ENCODE data around the gene LUZP2.

LUZP2 gene

DNA sequence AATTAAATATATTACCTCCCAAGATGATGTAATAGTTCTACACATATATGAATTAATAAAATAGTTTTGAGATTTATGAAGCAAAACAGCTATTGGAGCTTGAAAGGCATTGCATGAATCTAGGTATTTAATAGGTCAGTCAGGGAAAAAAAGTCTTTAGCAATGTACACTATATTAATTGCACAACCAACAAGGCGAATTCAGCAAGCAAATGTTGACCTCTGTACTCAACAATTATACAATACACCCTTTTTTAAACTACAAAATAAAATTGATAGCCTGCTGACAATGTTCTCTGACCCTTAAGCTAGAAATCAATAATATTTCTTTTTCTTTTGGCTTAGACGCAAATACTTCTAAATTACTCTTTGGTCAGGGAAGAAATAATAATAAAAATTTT, 345.5 kb downstream of the LUZP2 start:
- no peak for DNase-seq (ENCODE audit: low read depth, low spot score)
- Histone ChIP-seq H3K4me3 (ENCODE audit: low read length) (no peak overlapping the region), H3K9me3 (ENCODE audit: control insufficient read depth, insufficient read depth, low read length) (no peaks in the 10 kb centered on the region), H3K36me3 (ENCODE audit: control insufficient read depth, insufficient read depth, low read length) (no peaks in the 10 kb centered on the region), H3K27me3 (ENCODE audit: control insufficient read depth, insufficient read depth, low read length) (no peaks in the 10 kb centered on the region), H3K4me1 (ENCODE audit: control insufficient read depth, insufficient read depth, low read length) (no peaks in the 10 kb centered on the region; the same call in 1 of the 2 replicates), H3K27ac (ENCODE audit: low read length) (no peak overlapping the region)
- WGBS (ENCODE audit: insufficient coverage, insufficient read length): no CpG with 5 or more reads among the region's 2 CpGs

DNA sequence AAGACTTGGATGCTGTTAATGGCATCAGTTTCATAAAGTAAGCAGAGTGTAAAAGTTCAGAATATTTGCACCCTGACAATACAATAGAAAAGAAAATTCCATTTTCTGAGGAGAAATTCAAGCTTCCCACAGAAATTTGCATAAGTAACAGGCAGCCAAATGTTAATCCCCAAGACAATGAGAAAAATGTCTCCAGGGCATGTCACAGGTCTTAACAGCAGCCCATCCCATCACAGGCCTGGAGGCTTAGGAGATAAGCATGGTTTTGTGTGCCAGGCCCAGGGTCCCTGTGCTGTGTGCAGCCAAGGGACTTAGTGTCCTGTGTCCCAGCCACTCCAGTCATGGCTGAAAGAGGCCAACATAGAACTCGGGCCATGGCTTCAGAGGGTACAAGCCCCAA, 347.6 kb downstream of the LUZP2 start:
- Histone ChIP-seq H3K36me3 (ENCODE audit: control insufficient read depth, insufficient read depth, low read length) (no peaks in the 10 kb centered on the region), H3K27ac (ENCODE audit: low read length) (no peak overlapping the region), H3K4me1 (ENCODE audit: control insufficient read depth, insufficient read depth, low read length) (no peaks in the 10 kb centered on the region; the same call in 1 of the 2 replicates), H3K27me3 (ENCODE audit: control insufficient read depth, insufficient read depth, low read length) (no peaks in the 10 kb centered on the region), H3K9me3 (ENCODE audit: control insufficient read depth, insufficient read depth, low read length) (no peaks in the 10 kb centered on the region), H3K4me3 (ENCODE audit: low read length) (no peak overlapping the region)
- DNase-seq (ENCODE audit: low read depth, low spot score): no peak
- no CpG with 5 or more reads among the region's 1 CpG for whole genome bisulfite sequencing (ENCODE audit: insufficient coverage, insufficient read length)

GRCh38 chr11:24848857-24849256, 352.0 kb downstream of the LUZP2 start:
- Histone ChIP-seq H3K27me3 (ENCODE audit: control insufficient read depth, insufficient read depth, low read length) (no peaks in the 10 kb centered on the region), H3K27ac (ENCODE audit: low read length) (no peak overlapping the region), H3K4me1 (ENCODE audit: control insufficient read depth, insufficient read depth, low read length) (no peaks in the 10 kb centered on the region; the same call in 1 of the 2 replicates), H3K9me3 (ENCODE audit: control insufficient read depth, insufficient read depth, low read length) (no peaks in the 10 kb centered on the region), H3K4me3 (ENCODE audit: low read length) (no peak overlapping the region), H3K36me3 (ENCODE audit: control insufficient read depth, insufficient read depth, low read length) (no peaks in the 10 kb centered on the region)
- no CpG with 5 or more reads among the region's 1 CpG for WGBS (ENCODE audit: insufficient coverage, insufficient read length)
- DNase-seq (ENCODE audit: low read depth, low spot score): no peak

DNA sequence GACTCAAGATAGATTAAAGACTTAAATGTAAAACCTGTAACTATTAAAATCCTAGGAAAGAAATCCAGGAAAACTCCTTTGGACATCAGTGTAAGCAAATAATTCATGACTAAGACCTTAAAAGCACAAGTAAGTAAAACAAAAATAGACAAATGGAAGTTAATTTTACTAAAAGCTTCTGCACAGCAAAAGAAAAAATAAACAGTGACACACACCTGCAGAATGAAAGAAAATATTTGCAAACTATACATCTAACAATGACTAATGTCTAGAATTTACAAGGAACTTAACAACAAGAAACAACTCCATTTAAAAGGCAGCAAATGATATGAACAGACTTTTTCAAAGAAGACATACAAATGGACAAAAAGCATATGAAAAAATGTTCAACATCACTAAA, 359.1 kb downstream of the LUZP2 start:
- no peaks in the 10 kb centered on the region for H3K4me1 ChIP-seq (ENCODE audit: control insufficient read depth, insufficient read depth, low read length)
- no peaks in the 10 kb centered on the region for H3K27me3 ChIP-seq (ENCODE audit: control insufficient read depth, insufficient read depth, low read length)
- no peak overlapping the region for H3K27ac ChIP-seq (ENCODE audit: low read length)
- no peak overlapping the region for H3K4me3 ChIP-seq (ENCODE audit: low read length)
- no peak for DNase-seq (ENCODE audit: low read depth, low spot score)
- H3K36me3 ChIP-seq (ENCODE audit: control insufficient read depth, insufficient read depth, low read length): no peaks in the 10 kb centered on the region
- H3K9me3 ChIP-seq (ENCODE audit: control insufficient read depth, insufficient read depth, low read length): no peaks in the 10 kb centered on the region

DNA sequence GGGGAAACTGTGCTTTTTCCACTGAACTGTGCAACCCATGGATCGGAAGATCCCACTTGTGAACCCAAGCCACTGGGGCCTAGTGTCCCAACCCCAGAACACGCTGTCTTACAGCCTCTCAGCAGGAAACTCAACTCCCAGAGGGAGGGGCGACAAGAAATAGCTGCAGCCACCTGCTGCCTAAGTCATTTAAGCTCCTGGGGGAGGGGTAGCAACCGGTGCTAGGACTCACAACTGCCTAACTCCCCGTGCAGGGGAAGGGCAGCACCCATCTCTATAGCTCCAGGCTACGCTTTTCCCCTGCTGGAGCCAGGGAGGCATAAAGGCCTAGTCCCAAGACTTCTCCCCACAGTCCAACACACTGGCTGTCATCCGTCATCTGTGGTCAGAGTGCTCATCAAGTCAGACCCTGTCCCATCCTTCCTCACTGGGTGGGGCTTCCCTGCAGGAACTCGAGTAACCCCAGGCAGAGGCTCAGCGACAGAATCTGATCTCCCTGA, 363.0 kb downstream of the LUZP2 start:
- no peaks in the 10 kb centered on the region for H3K4me1 ChIP-seq (ENCODE audit: control insufficient read depth, insufficient read depth, low read length)
- no peak overlapping the region for H3K27ac ChIP-seq (ENCODE audit: low read length)
- no peak for DNase-seq (ENCODE audit: low read depth, low spot score)
- no peaks in the 10 kb centered on the region for H3K9me3 ChIP-seq (ENCODE audit: control insufficient read depth, insufficient read depth, low read length)
- H3K27me3 ChIP-seq (ENCODE audit: control insufficient read depth, insufficient read depth, low read length): no peaks in the 10 kb centered on the region
- no CpG with 5 or more reads among the region's 9 CpGs for WGBS (ENCODE audit: insufficient coverage, insufficient read length)
- H3K36me3 ChIP-seq (ENCODE audit: control insufficient read depth, insufficient read depth, low read length): no peaks in the 10 kb centered on the region
- H3K4me3 ChIP-seq (ENCODE audit: low read length): no peak overlapping the region

DNA sequence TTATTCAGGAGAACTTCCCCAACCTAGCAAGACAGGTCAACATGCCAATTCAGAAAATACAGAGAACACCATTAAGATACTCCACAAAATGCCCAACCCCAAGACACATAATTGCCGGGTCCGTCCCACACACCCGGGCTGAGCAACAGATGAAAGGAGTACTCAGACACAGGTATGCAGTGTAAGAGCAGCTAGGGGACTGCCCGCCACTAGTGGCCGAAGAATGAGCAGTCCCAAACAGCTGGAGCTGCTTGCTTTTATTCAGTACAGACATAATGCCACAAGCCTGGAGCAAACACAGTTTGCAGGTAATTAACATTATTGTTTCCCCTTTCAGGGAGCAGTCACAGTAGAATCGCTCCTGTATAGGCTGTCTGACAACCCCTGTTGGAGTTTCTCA, 364.6 kb downstream of the LUZP2 start:
- H3K4me3 ChIP-seq (ENCODE audit: low read length): no peak overlapping the region
- DNase-seq (ENCODE audit: low read depth, low spot score): no peak
- no peaks in the 10 kb centered on the region for H3K4me1 ChIP-seq (ENCODE audit: control insufficient read depth, insufficient read depth, low read length)
- H3K36me3 ChIP-seq (ENCODE audit: control insufficient read depth, insufficient read depth, low read length): no peaks in the 10 kb centered on the region
- no peaks in the 10 kb centered on the region for H3K27me3 ChIP-seq (ENCODE audit: control insufficient read depth, insufficient read depth, low read length)
- H3K27ac ChIP-seq (ENCODE audit: low read length): no peak overlapping the region
- H3K9me3 ChIP-seq (ENCODE audit: control insufficient read depth, insufficient read depth, low read length): no peaks in the 10 kb centered on the region
- no CpG with 5 or more reads among the region's 6 CpGs for WGBS (ENCODE audit: insufficient coverage, insufficient read length)

DNA sequence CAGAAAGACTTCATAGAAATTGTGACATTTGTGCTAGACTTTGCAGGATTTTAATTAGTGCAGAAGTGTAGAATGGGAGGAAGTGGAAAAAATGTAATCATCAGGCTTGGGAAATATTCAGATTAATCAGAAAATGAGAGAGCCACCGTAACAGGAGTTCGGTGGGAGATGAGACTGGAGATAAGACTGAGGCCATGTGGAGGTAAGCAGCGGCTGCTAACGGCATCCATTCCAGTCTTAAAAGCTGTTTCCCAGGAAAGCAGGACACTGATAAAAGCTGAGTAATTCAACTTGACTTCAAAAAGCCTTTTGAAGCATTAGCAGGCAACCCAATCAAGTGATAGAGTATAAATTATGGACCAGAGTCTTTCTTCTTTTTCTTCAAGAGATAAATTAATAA, 369.9 kb downstream of the LUZP2 start:
- Histone ChIP-seq H3K9me3 (ENCODE audit: control insufficient read depth, insufficient read depth, low read length) (no peaks in the 10 kb centered on the region), H3K27ac (ENCODE audit: low read length) (no peak overlapping the region), H3K4me3 (ENCODE audit: low read length) (no peak overlapping the region), H3K4me1 (ENCODE audit: control insufficient read depth, insufficient read depth, low read length) (no peaks in the 10 kb centered on the region), H3K36me3 (ENCODE audit: control insufficient read depth, insufficient read depth, low read length) (no peaks in the 10 kb centered on the region), H3K27me3 (ENCODE audit: control insufficient read depth, insufficient read depth, low read length) (no peaks in the 10 kb centered on the region)
- DNase-seq (ENCODE audit: low read depth, low spot score): no peak
- no CpG with 5 or more reads among the region's 4 CpGs for WGBS (ENCODE audit: insufficient coverage, insufficient read length)

DNA sequence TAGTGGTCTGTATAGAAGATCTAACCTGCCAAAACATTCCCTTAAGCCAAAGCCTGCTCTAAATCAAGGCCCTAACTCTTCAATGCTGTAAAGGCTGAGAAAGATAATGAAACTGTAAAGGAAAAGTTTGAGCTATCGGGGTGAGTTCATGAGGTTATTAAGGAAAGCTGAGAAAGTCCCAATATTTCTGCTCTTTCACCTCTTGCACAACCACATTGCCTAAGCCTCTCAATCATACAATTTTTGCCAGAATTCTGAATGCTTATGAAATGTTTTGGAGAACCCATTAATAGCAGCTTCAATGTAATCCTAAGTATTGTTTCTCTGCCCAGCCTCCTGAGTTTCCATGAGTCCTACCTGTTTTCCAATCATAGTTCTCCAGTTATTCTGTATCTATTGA, 373.2 kb downstream of the LUZP2 start:
- no CpG with 5 or more reads among the region's 1 CpG for WGBS (ENCODE audit: insufficient coverage, insufficient read length)
- no peak for DNase-seq (ENCODE audit: low read depth, low spot score)
- Histone ChIP-seq H3K9me3 (ENCODE audit: control insufficient read depth, insufficient read depth, low read length) (no peaks in the 10 kb centered on the region), H3K27me3 (ENCODE audit: control insufficient read depth, insufficient read depth, low read length) (no peaks in the 10 kb centered on the region), H3K36me3 (ENCODE audit: control insufficient read depth, insufficient read depth, low read length) (no peaks in the 10 kb centered on the region), H3K27ac (ENCODE audit: low read length) (no peak overlapping the region), H3K4me1 (ENCODE audit: control insufficient read depth, insufficient read depth, low read length) (no peaks in the 10 kb centered on the region), H3K4me3 (ENCODE audit: low read length) (no peak overlapping the region)

DNA sequence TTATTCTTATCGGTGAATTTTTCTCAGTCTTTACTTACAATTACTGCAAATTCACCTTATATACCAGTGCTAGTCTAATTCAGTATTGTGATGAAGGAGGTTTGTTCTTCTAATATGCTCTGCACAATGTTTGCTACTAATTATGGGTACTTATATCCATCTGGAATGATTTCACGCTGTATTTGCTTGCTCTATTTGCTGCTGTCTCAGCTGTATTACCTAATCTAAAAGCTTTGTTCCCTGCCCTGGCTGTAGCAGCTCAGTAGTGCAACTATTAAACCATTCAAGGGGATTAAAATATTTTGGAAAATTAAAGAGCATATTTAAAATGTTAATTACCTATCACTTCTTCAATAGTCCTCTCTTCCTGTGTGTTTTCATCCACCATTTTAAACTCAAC, 375.3 kb downstream of the LUZP2 start:
- Histone ChIP-seq H3K27ac (ENCODE audit: low read length) (no peak overlapping the region), H3K36me3 (ENCODE audit: control insufficient read depth, insufficient read depth, low read length) (no peaks in the 10 kb centered on the region), H3K27me3 (ENCODE audit: control insufficient read depth, insufficient read depth, low read length) (no peaks in the 10 kb centered on the region), H3K4me3 (ENCODE audit: low read length) (no peak overlapping the region), H3K9me3 (ENCODE audit: control insufficient read depth, insufficient read depth, low read length) (no peaks in the 10 kb centered on the region), H3K4me1 (ENCODE audit: control insufficient read depth, insufficient read depth, low read length) (no peaks in the 10 kb centered on the region)
- no CpG with 5 or more reads among the region's 2 CpGs for WGBS (ENCODE audit: insufficient coverage, insufficient read length)
- DNase-seq (ENCODE audit: low read depth, low spot score): no peak

DNA sequence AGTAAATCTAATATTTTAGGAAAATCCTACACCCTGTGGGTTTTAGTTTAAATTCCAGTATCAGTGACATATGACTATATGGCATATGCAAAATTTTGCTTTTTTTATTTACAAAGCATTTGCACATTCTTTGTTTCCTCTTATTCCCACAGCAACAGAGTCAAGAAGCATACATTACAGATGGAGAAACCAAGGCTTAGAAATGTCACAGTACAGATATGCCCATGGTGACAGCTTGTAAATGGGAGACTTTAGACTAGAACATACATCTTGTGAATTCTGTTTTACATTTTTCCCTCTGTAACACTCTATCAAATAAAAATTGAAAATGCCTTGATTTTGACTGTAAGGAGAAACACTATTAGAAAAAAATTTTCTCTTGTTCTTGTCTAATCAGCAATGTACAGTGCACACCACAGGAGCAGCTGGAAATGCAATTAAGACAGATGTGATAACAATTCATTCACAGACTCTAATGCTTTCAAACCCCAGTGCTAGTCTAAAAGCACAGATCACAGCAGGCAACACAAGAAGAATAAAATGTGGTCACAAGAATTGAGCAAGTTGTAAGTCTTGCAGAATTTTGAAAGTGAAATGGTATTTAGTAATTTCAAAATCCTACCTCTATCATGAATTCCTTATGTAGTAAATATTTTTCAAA, 375.9 kb downstream of the LUZP2 start:
- no peak for DNase-seq (ENCODE audit: low read depth, low spot score)
- Histone ChIP-seq H3K9me3 (ENCODE audit: control insufficient read depth, insufficient read depth, low read length) (no peaks in the 10 kb centered on the region), H3K27ac (ENCODE audit: low read length) (no peak overlapping the region), H3K4me1 (ENCODE audit: control insufficient read depth, insufficient read depth, low read length) (no peaks in the 10 kb centered on the region), H3K36me3 (ENCODE audit: control insufficient read depth, insufficient read depth, low read length) (no peaks in the 10 kb centered on the region), H3K27me3 (ENCODE audit: control insufficient read depth, insufficient read depth, low read length) (no peaks in the 10 kb centered on the region), H3K4me3 (ENCODE audit: low read length) (no peak overlapping the region)

- Histone ChIP-seq H3K27me3 (ENCODE audit: control insufficient read depth, insufficient read depth, low read length) (no peaks in the 10 kb centered on the region), H3K4me3 (ENCODE audit: low read length) (no peak overlapping the region), H3K4me1 (ENCODE audit: control insufficient read depth, insufficient read depth, low read length) (no peaks in the 10 kb centered on the region), H3K27ac (ENCODE audit: low read length) (no peak overlapping the region), H3K36me3 (ENCODE audit: control insufficient read depth, insufficient read depth, low read length) (no peaks in the 10 kb centered on the region), H3K9me3 (ENCODE audit: control insufficient read depth, insufficient read depth, low read length) (no peaks in the 10 kb centered on the region)
- DNase-seq (ENCODE audit: low read depth, low spot score): no peak
- WGBS (ENCODE audit: insufficient coverage, insufficient read length): no CpG with 5 or more reads among the region's 1 CpG
These were observed 384.1 kb downstream of the LUZP2 start for GRCh38 chr11:24880962-24881361.

Measured in iPS DF 6.9 (cell line).